ENCODE data around the gene TNFRSF14.

The TNFRSF14 gene

DNA sequence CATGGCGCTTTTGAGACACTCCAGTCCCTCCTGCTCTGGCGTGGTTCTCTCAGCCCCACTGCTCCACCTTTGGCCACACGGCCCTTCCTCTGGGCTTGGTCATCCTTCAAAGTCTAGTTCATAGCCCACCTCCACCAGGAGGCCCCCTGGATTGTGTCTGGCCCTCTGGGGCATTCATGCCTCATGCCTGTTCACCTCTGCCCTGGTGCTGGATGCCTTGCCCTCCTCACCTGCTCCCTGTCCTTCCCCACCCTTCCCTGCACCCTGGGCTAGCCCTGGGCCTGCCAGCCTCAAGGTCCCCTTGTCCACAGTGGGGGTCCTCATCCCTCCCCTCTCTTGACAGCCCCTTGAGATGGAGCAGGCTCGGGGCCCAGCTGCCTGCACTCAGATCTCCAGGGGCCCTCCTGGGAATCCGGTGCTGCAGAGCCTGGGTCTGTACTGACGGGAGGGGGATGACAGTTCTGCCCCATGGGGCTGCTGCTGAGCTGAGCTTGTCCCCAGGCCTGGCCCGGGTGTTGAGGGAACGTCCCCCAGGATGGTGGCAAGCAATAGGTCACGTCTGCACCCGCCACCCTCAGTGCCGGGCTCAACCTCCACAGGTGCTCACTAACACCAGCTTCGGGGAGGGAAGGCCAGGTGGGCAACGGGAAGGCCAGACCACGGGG is 48.8 kb downstream of the TNFRSF14 start:
- no peak for DNase-seq (ENCODE audit: insufficient read length)
- no peak for FAIRE-seq
- no peak for TF ChIP-seq POLR2A (IDR thresholded peaks at IDR 0.05; ENCODE audit: low read depth, low read length)
- no peak for TF ChIP-seq TAF1 (IDR thresholded peaks at IDR 0.05; ENCODE audit: borderline replicate concordance, low read depth, low read length)
- no peak for TF ChIP-seq POLR2AphosphoS5 (IDR thresholded peaks at IDR 0.05; ENCODE audit: low read depth, low read length)

DNA sequence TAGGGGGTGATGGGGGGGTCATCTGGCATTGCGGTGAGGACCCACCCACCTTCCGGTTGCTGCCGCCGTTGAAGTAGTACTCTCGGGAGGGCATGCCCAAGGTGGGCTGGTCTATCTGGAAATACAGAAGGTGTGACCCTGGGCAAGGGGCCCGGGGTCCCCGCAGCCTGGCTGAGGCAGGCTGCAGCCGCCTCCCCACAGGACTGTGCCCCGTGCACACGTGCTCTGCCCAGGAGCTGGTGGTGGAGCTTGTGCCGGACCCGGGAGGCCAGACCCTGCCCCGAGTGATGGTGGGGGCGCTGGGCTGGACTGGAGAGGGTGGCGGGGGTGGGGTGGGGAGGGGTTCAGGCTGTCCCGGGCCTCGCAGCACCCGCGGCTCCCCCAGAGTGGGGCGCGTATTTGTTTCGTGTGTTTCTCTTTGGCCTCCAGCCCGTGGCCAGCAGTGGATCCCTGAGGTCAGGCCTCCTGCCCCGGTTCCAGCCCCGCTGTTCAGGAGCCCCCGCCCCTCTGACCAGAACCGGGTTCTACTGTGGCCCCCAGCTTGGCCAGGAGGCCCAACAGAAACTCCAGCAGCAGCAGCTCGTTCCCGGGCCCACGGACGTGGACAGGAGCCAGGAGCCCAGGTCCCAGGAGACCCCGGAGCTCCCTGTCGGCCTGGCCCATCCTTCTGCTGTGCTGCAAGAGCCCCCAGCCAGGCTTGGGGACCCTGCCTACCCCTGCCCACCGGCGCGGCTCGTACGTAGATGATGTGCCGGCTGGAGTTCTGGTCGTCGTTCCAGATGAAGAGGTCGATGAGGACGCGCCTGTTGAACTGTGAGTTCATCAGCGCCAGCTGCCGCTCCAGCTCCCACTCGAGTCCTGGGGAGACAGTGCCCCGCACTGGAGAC is 49.6 kb downstream of the TNFRSF14 start:
- TF ChIP-seq POLR2A (IDR thresholded peaks at IDR 0.05; ENCODE audit: low read depth, low read length) (no peak), TAF1 (IDR thresholded peaks at IDR 0.05; ENCODE audit: borderline replicate concordance, low read depth, low read length) (no peak), POLR2AphosphoS5 (IDR thresholded peaks at IDR 0.05; ENCODE audit: low read depth, low read length) (no peak)
- DNase-seq (ENCODE audit: insufficient read length) = no peak
- no peak for FAIRE-seq

DNA sequence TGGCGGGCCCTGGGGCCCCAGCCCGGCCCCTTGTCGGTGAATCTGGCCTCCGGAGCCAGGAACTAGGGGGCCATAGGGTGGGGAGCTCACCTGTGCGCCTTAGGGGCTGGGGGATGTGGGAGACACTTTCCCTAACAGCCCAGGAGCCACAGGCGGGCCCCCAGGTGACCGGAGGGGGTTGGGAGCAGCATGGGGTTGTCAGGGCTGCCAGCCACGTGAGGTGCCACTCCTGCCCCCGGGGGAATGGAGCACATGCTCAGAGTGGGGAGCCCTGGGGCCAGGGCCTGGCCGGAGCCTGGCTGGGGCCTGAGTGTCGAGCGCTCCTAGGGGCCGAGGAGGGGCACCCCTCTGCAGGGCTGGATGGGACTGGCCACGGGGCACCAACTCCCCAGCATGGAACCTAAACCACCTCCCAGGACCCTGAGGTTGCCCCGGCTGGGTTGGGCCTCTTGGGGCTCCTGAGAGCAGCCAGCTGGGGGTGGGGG is 50.3 kb downstream of the TNFRSF14 start:
- no peak for DNase-seq (ENCODE audit: insufficient read length)
- FAIRE-seq = no peak
- TF ChIP-seq POLR2AphosphoS5 (IDR thresholded peaks at IDR 0.05; ENCODE audit: low read depth, low read length) (no peak), POLR2A (IDR thresholded peaks at IDR 0.05; ENCODE audit: low read depth, low read length) (no peak), TAF1 (IDR thresholded peaks at IDR 0.05; ENCODE audit: borderline replicate concordance, low read depth, low read length) (no peak)

DNA sequence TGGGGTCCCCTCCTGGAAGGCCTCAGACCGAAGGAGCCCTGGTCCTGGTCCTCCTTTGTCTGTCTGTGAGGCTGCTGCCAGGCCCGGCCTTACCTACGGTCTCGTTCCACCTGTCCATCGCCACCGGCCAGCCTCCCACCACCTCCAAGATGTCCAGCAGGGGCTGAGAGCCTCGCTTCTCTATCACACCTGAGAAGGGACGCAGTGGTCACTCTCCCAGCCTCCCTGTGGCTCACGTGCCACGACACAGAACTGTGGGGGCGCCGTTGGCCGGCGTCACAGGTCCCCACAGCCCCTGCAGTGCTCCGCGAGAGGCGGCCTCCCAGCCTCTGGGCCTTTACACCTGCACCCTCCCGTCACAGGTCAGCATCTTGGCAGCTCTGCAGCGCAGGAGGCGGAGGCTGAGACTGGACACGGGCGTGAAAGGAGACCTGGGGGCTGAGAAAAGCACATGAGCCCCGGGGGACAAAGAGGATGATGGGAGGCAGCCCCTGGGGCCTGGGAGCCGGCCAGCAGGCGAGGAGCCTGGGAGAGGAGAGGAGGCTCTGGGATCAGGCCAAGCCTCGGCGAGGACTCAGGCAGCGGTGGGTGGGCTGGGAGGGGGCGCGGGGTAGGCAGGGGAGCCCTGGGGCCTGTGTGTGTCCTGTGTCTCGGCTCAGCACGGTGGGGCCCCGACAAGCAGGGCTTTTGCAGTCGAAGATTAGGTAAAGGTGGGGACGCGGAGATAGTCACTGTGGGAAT is 50.9 kb downstream of the TNFRSF14 start:
- FAIRE-seq (no peak), DNase-seq (ENCODE audit: insufficient read length) (no peak)
- TF ChIP-seq TAF1 (IDR thresholded peaks at IDR 0.05; ENCODE audit: borderline replicate concordance, low read depth, low read length) (no peak), POLR2A (IDR thresholded peaks at IDR 0.05; ENCODE audit: low read depth, low read length) (no peak), POLR2AphosphoS5 (IDR thresholded peaks at IDR 0.05; ENCODE audit: low read depth, low read length) (no peak)

DNA sequence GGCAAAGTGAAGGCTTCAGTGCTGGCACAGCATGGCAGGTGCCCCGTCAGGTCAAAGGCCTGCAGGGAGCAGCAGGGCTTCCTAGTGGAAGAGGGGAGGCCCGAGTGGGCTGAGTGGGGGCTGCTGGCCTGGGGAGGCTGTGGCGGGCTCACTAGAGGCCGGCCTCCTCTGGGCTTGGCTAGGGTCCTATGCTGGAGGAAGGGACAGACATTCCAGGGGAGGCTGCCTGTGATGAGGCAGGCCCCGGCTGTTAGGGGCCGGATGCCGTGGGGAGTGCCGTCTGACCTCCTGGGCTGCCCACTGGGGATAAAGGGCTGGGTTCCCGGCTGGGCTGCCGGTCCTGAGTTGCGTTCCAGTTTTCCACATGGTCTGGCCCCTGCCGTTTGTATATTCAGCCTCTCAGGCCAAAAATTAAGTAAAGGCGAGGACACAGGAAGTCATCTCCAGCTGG is 51.5 kb downstream of the TNFRSF14 start:
- TF ChIP-seq TAF1 (IDR thresholded peaks at IDR 0.05; ENCODE audit: borderline replicate concordance, low read depth, low read length) (no peak), POLR2A (IDR thresholded peaks at IDR 0.05; ENCODE audit: low read depth, low read length) (no peak), POLR2AphosphoS5 (IDR thresholded peaks at IDR 0.05; ENCODE audit: low read depth, low read length) (no peak)
- FAIRE-seq (no peak), DNase-seq (ENCODE audit: insufficient read length) (no peak)

DNA sequence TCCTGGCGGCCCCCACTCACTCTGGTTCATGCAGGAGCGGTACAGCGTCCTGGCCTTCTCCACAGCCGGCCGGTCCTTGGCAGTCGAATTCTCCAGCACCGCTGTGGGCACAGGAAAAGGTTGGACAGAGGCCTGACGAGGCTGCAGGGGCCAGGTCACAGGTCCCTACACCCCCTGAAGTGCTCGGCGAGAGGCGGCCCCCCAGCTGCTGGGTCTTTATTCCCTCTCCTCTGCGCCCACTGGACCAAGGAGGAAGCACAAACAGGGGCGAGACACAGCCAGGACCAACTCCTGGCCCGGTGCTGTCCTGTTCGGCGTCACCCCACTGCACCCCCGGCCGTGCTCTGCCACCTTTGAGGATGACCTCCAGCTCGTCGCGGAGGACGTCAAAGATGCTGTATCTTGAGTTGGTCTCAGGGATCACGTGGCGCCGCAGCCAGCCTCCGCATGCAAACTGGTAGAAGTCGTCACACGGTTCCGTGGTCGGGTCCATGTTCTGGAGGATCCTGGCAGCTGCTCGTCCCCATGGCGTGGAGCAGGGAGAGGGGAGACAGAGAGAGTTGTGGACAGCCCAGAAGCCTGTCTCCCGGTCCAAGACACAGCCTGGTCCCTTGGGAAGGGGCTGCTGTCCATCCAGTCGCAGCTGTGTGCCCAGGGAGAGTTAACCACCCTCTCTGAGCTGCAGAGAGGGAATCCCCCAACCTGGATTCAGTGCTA is 53.3 kb downstream of the TNFRSF14 start:
- no peak for DNase-seq (ENCODE audit: insufficient read length)
- no peak for FAIRE-seq
- no peak for TF ChIP-seq TAF1 (IDR thresholded peaks at IDR 0.05; ENCODE audit: borderline replicate concordance, low read depth, low read length)
- no peak for TF ChIP-seq POLR2A (IDR thresholded peaks at IDR 0.05; ENCODE audit: low read depth, low read length)
- TF ChIP-seq POLR2AphosphoS5 (IDR thresholded peaks at IDR 0.05; ENCODE audit: low read depth, low read length) = no peak

DNA sequence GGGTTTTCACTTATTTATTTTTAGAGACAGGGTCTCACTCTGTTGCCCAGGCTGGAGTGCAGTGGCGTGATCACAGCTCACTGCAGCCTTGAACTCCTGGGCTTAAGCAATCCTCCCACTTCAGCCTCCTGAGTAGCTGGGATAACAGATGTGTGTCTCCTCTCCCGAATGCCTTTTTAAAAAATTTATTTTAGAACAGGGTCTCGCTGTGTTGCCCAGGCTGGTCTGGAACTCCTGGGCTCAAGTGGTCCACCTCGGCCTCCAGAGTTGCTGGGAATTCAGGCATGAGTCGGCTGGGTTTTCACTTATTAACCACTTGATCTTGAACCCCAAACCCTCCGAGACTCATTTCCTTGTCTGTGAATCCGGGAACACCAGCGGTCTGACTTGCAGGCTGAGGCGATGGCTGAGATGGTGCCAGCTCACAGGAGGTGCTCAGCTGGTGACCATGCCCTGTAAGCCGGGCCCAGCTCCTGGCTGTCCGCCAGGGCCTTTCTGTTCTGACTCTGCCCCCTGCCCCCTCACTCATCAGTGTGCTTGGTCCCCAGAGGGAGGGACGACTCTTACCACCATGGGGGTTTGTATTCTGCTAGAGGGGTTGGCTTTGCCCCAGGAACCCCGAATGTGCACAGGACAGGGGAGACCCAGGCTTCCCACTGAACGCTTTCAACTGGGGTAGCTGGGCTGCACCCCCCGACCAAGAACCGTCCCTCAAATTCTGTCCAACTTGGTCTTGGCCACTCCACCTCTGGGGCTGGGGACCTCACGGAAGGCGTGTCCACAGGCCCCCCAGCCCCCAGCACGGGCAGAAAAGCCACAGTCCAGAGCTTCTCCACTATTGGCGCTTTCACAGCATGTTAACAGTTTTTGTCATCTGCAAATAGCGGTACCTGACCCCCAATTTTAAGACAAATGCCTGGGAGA is 54.1 kb downstream of the TNFRSF14 start:
- FAIRE-seq (no peak), DNase-seq (ENCODE audit: insufficient read length) (no peak)
- TF ChIP-seq POLR2A (IDR thresholded peaks at IDR 0.05; ENCODE audit: low read depth, low read length) (no peak), TAF1 (IDR thresholded peaks at IDR 0.05; ENCODE audit: borderline replicate concordance, low read depth, low read length) (no peak), POLR2AphosphoS5 (IDR thresholded peaks at IDR 0.05; ENCODE audit: low read depth, low read length) (no peak)

DNA sequence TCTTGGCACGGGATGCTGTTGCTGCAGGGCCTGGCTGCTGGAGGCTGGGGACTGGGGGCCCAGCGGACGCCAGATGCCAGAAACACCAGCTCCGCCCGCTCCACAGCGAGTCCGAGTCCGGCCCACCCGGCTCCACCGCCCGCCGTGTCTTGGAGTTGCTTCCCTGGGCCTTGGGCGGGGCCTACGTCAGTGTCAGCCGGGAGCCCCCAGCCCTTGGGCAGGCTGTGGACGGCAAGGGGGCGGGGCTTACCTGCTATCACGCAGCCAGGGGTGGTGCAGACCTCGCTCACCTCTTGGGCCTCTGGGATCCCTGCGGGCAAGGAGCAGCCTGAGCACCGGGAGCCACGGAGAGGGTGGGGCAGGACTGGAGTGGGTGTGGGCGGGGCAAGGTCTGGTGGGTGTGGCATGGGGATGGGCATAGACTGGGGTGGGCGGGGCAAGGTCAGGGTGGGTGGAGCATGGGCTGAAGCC is 54.9 kb downstream of the TNFRSF14 start:
- no peak for DNase-seq (ENCODE audit: insufficient read length)
- no peak for FAIRE-seq
- no peak for TF ChIP-seq POLR2A (IDR thresholded peaks at IDR 0.05; ENCODE audit: low read depth, low read length)
- TF ChIP-seq POLR2AphosphoS5 (IDR thresholded peaks at IDR 0.05; ENCODE audit: low read depth, low read length) = no peak
- TF ChIP-seq TAF1 (IDR thresholded peaks at IDR 0.05; ENCODE audit: borderline replicate concordance, low read depth, low read length) = no peak

DNA sequence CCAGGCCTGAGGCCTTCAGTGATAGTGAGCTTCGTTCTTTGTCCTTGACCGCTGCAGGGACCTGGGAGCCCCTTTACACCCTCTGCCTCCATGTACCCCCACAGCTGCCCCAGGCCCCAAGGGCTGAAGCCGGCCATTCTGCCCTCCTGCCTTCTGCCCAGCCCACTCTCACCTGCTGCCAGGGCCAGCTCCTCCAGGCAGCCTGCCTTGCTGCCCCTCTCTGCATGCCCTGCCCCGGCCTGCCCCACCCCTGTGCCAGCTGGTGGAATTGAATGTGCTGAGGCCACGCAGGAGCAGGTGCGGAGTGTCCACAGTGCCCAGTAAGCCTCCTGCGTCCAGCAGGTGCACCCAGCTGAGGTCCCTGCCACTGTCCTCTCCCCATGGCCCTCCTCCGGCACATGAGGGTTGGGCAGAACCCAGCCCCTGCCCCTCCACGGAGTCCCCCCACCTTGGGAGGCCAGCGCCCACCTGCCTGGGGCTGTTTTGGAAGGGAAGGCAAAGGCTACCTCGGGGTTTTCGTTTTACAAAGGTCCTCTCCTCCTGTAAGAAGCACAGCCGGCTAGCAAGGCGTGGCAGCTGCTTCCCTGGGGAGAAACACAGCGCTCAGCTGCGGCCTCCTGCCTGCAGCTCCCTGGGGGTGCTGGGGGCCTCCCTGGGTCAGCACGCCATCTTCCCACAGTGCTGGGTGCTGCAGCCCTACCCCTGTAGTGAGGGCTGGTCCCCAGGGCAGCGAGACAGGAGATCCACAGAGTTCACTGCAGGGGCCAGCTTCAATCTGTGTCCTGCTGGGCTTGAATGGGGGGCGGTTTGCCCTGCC is 55.7 kb downstream of the TNFRSF14 start:
- DNase-seq (ENCODE audit: insufficient read length) (no peak), FAIRE-seq (no peak)
- TF ChIP-seq POLR2AphosphoS5 (IDR thresholded peaks at IDR 0.05; ENCODE audit: low read depth, low read length) (no peak), TAF1 (IDR thresholded peaks at IDR 0.05; ENCODE audit: borderline replicate concordance, low read depth, low read length) (no peak), POLR2A (IDR thresholded peaks at IDR 0.05; ENCODE audit: low read depth, low read length) (no peak)
